SKM-1 treated with dmso at 0.1 percent for 144 hours (cell line): ENCODE measurements around the gene MYO15A.

Source experiments
- DNase-seq: peaks from one replicate; lab custom pipeline; 2025; ENCODE audit not compliant: unreplicated experiment; lab: John Stamatoyannopoulos, UW

MYO15A gene

DNA sequence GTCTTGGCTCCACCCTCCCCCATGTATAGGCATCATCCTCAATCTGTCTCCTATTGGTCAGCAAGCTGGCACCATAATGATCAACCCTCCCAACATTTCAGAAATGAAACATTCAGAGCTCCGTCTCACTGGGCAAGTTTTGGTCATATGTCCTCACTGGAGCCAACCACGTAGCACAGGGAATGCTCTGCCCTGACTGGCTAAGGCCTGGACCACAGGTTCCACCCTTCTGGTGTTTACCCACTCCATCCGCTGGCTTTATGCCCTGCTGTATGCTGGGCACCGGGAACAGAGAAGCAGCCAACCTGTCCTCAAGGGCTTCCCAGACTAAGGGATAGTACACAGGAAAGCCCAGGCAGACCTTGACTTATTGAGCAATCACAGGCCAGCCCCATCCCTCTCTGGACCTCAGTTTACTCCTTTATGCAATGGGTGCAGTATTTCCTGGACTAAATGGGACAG lies 20.5 kb downstream of the MYO15A start:
- no peak for DNase-seq

DNA sequence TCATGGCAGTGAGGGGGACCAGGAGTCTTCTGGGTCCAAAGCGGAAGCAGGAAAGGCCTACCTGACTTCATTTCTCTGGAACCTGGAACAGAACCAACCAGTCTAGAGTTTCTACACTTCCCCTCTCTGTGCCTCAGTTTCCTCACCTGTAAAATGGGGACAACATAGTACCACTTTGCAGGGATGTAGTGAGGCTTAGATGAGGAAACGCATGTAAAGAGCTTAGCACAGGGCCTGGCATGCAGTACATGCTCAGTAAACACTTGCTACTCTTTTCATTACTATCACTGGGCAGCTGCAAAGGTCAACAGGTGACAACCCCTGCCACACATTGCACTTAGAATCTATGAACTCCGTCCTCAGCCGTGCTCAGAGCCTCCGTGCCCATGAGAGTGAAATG lies 24.2 kb downstream of the MYO15A start:
- no peak for DNase-seq

DNA sequence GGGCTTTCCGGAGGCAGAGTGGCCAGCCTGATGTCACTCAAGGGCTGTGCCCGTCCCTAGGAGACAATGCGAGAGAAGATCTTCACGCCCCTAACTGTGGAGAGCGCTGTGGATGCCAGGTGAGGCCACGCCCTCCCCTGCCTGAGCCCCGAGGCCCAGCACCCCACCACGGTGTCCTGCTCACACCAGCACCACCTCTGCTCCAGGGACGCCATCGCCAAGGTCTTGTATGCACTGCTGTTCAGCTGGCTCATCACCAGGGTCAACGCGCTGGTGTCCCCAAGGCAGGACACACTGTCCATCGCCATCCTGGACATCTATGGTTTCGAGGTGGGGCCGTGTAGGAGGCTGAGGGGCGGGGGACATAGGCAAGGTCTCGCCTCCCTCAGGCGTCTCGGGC lies 27.8 kb downstream of the MYO15A start:
- no peak for DNase-seq

DNA sequence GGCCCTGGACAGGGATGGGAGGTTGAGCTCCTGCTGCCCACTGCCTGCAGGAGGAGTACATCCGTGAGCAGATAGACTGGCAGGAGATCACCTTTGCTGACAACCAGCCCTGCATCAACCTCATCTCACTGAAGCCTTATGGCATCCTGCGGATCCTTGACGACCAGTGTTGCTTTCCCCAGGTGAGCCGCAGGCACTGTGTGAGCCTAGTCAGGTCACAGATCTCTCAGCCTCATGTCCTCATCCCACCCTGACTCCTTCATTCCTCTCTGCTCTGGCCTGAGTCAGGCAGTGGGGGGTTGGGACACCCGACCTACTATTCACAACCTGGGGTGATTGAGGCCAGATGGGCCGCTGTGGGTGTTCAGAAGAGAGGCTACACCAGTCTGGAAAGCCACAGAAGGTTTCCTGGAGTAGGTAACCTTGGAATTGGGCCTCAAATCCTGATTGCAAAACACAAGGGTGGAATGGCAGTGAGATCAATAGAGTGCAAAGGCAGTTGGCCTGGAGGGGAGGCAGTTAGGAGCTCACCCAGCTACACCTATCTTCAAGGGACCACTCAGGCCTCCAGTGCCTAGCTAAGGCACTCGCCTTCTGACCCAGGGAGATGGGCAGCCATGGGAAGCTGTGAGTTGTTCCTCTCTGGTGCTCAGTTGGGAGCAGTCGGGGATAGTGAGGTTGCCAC lies 29.7 kb downstream of the MYO15A start:
- no peak for DNase-seq

DNA sequence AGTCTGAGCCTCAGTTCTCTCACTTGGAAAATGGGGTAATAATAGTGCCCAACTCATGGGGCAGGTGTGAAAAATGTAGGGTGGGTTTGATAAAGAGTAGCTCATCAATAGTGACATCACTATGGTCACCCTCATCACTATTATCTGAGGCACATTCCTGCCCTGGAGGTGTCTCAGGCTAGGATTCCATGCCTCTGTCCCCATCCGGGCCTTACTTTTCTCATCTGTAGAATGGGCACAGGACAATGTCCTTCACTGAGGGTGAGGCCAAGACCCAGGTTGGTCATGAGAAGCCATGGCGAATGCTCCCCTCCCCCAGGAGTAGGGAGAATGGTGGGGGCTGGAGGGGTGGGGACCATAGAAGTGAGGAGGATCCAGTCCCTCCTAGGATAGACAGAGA lies 30.5 kb downstream of the MYO15A start:
- DNase-seq: no peak

DNA sequence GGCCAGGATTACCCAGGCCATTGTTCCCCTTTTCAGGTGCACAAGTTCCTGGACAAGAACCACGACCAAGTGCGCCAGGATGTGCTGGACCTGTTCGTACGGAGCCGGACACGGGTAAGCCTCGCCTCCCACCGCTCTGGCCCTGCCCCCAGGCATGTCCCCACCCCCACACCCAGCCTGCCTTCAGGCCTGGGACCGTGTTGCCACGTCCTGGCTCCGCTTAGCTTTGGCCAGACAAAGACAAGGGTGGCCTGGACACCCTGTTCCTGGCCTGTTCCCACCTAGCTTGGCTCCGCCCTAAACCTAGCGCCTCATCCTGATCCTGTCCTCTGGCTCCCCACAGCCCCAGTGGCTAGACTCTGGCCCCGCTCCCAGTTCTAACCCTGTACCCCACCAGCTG lies 30.9 kb downstream of the MYO15A start:
- DNase-seq: no peak

DNA sequence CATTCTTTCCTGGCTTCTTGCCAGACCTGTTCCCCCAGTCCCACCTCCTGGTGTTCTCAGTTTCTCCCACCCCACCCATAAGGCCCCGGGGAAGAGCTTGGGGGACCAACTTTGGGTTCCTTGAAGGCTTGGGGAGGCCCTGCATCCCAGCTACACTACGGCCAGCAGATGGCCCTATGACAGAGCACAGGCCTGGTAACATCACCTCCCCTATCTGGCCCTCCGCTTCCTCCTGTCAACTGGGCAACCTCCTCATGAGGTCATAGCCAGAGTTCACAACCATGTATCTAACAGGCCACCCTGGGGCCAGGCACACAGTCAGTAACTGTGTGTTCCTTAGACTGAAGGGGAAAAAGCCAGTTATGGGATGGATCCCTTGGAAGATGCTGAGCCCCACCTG lies 31.4 kb downstream of the MYO15A start:
- DNase-seq: peak; percentile 43

DNA sequence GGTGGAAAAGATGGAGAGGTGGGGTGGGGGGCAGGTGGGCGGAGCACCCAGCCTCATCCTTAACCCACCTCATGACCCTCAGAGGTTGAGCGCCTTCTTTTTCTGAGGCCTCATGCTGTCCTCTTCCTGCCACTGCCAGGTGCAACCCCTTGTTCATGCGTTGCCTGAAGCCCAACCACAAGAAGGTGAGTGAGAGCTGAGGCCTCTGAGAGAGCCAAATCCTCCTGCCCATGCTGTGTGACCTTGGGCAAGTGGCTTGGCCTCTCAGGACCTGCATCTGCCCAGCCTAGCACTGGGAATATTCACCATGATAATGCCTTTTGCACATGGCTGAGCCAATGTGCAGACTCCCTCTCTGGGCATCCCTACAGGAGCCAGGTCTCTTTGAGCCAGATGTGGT lies 32.1 kb downstream of the MYO15A start:
- DNase-seq: no peak

DNA sequence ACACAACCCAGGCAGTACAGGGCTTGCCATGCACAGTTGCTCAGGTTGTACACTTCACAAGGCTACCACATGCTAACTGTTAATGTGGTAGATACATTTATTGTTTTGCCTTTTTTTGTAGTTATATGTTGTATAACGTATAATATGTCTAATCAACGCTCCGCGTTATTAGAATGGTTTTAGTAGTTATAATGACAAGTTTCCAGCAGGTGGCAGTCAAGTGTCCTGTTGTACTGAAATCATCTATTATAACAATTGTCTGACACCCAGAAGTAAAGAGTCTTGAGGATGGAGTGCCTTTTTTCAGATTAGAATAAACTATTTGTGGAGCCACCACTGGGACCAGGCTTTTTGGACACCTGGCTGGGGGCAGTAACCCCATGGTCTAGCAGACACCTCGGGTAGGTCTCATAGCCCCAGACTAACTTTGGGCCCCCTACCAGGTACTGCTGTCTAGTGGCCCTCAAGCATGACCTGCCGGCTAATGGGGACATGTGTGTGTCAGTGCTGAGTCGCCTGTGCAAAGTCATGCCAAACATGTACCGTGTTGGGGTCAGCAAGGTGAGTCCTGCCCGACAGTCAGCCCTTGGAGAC lies 32.8 kb downstream of the MYO15A start:
- DNase-seq: peak; percentile 58

DNA sequence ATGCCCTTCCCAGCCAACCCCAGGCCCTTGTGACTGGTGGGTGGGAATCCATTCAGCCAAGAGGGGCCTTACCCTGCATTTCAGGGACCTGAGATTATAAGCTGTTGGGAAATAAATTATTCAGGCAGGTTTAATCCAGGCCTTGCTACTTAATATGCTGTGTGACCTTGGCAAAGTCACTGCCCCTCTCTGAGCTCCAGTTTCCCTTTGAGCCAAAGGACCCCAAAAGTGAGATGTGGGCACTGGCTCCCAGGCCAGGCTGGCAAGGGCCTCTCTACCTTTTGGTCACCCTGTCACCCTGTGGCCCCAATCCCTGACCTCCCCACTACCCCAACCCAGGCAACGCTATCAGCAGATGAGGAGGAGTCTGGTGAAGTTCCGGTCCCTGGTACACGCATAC lies 33.9 kb downstream of the MYO15A start:
- DNase-seq: no peak

DNA sequence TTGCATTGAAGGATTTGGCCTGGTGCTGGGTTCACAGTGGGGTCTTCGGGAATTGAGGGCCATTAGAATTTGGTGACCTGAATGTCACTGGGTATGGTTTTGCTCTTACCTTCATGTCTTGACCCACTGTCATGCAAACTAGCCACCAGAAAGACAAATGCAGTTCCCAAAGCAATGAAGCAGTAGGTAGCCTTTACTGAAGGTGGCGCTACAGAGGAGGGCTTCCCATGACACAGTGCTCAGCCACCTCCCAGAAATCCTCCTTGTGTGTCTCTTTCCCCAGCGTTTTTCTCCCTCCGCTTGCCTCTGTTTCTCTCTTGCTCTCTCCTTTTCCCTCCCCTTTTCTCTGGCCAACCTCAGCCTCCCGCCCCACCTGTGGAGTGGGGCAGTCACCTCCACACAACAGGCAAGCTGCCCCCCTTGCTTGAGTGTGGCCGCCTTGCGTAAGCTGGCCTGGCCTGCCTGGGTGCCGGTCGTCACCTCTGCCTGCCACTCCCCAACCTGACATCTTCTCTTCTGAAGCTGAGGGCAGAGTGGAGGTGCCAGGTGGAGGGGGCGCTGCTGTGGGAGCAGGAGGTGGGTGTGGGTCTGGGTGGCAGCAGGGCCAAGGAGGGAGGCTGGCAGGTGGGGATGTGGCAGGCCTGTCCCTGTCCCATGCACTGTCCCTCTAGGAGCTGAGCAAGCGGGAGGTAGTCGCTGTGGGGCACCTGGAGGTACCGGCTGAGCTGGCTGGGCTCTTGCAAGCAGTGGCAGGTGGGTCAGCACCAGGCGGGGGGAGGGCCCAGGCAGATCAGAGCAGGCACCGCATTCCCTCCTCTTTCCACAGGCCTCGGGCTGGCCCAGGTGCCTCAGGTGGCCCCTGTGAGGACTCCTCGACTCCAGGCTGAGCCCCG lies 34.7 kb downstream of the MYO15A start:
- peak; percentile 9 for DNase-seq

DNA sequence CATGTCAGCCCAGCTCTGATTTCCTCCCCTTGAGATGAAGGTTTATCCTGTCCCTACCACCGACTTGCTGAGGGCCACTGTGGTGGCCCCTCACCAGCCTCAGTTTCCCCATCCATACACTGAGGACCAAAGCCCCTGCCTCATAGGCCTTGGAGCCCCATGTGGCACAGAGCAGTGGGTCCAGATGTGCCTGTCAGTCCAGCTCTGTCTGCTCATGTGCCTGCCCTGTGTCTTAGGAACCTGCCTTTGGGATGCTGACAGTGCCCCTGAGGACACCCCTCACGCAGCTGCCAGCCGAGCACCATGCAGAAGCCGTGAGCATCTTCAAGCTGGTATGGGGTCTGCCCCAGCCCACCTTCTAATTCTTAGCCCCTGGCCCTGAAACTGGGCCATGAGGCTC lies 35.7 kb downstream of the MYO15A start:
- DNase-seq: no peak

DNA sequence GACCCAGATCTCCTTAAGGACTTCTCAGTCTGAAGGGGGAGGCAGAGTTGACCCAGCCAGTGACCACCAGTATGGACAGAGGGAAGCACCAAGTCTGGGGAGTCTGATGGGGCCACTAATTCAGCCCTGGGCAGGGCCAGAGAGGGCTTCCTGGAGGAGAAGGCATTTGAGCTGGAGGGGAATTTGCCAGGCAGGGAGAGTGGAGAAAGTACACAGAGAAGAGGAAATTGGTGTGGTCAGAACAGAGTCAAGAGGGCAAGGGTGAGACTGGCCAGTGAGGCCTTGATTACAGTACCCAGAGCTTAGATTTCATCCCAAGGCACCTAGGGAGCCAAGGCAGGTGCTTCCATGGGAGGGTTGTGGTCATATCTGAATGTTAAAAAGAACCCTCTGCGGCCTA lies 36.3 kb downstream of the MYO15A start:
- DNase-seq: no peak

DNA sequence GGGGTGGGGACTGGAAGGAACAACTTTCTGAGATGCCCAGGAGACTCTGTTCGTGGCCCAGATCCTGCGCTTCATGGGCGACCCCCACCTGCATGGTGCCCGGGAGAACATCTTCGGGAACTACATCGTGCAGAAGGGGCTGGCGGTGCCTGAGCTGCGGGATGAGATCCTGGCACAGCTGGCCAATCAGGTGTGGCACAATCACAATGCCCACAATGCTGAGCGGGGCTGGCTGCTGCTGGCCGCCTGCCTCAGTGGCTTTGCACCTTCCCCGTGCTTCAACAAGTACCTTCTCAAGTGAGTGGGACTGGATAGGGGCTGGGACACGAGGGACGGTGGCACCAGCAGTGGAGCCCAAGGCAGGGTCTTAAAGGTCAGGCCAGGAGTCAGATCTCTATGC lies 37.3 kb downstream of the MYO15A start:
- DNase-seq: no peak

DNA sequence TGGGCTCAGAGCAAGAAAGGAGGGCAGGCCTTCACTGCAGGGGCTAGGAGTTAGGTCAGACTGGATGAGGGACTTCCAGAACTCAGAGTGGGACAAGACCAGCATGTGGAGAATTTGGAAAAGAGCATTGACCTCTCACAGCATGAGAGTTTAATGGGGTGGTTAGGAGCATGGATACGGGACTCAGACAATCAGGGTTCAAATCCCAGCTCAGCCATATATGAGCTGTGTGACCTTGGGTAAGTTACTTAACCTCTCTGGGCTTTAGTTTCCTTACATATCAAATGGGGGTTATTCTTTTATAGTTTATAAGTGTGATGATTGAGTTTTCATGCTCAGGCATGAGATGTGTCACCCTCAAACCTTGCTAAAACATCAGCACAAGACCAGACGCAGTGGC lies 37.7 kb downstream of the MYO15A start:
- DNase-seq: no peak

DNA sequence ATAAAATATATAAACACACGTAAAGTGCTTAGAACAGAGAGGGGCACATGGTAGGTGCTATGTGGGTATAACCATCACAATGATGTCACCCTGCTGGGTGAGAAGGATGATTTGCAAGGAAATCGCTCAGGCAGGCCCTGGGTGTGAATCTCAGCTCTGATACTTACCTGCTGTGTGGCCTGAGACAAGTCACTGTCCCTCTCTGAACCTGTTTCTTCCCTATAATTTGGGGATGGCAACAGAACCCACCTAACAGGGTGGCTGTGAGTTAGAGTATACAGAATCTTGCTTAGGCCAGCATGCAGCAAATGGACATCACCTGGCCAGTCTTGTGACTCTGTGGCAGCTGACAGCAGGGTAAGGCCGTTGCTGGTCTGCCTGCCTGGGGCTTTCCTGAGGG lies 38.4 kb downstream of the MYO15A start:
- no peak for DNase-seq

DNA sequence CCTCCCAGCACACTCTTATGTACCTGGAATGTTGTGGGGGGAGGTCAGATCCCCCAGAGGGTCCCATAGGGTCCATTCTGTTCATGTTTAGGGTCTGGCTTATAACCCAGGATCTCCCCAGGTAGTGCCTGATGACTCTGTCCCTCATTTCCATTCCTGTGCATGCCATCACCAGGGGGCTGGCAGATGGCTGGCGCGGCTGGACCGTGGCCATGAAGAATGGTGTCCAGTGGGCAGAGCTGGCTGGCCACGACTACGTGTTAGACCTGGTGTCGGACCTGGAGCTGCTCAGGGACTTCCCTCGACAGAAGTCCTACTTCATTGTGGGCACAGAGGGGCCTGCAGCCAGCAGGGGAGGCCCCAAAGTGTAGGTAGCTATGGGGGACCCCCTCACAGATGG lies 40.0 kb downstream of the MYO15A start:
- DNase-seq: no peak

DNA sequence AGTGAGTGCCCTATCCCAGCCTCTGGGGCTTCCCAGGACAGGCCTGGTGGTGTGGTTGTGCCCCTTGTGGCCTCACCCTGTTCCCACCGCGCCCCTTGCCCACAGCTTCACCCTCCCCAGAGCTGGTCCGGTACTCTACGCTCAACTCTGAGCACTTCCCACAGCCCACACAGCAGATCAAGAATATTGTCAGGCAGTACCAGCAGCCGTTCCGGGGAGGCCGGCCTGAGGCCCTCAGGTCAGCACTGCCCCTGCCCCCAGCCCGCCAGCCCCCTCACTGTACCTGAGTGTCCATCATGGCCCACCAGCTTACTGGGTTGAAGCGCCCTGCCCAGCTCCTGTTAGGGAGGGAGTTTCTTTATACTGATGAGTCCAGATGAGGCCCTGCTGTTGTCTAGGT lies 42.7 kb downstream of the MYO15A start:
- DNase-seq: no peak

DNA sequence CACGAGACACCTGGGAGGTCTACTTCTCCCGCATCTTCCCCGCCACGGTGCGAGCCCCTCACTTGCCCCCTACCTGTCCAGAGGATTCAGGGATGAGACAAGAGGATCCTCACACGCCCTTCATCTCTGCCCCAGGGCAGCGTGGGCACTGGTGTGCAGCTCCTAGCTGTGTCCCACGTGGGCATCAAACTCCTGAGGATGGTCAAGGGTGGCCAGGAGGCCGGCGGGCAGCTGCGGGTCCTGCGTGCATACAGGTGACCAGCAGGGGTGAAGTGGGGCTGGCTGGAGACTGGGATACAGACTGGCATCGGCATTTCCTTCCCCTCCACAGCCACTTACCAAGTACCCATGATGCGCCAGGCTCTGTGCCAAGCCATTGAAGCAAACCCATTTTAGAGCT lies 46.6 kb downstream of the MYO15A start:
- DNase-seq: no peak

DNA sequence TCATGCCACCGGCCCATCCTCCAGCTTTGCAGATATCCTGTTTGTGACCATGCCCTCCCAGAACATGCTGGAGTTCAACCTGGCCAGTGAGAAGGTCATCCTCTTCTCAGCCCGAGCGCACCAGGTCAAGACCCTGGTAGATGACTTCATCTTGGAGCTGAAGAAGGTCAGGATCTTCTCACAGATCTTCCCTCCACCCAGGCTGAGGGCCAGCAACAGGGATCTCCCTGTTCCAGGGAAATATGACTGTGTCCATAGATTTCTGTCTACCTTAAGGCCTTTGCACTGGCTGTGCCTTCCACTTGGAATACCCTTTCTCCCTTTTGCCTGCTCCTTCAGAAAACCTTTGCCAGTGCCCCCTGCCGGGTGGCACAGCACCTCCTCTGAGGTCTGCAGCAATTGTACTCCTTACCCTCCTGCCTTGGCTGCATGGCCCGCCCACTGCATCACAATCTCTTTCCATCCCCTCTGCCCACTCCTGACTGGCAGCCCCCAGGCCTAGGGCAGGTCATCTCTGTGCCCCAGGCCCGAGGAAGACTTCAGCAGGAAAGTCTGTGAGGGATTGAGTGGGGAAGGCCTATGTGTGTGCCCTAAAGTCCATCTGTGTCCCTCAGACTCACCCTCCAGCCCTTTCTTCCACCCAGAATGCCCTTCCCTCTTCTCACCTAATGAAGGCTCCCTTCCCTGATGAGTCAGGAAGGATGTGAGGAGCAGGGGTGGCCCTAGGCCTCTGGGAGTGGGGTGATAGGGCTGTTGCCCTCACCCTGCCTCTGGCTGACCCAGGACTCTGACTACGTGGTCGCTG lies 47.8 kb downstream of the MYO15A start:
- DNase-seq: no peak

DNA sequence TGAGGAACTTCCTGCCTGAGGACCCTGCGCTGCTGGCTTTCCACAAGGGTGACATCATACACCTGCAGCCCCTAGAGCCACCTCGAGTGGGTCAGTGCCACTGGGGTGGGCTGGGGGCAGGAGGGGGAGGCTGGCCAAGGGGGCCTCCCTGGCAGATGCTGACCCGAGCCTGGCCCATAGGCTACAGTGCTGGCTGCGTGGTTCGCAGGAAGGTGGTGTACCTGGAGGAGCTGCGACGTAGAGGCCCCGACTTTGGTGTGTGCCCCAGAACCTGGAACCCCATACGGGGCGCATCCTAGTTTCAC lies 48.4 kb downstream of the MYO15A start:
- no peak for DNase-seq
